G401.6 (cell line): ENCODE data around the gene LXN.
"Not testable (repeated sequence)": the region's sequence is repeated elsewhere in the genome, so short reads cannot be mapped to it uniquely, and the experiment has no call there.

ENCODE experiments used
- FAIRE-seq: peaks from 2 replicates; lab custom pipeline; 2012; peaks lifted over from hg19 to GRCh38; lab: Jason Lieb, UNC

LXN gene, protein sequence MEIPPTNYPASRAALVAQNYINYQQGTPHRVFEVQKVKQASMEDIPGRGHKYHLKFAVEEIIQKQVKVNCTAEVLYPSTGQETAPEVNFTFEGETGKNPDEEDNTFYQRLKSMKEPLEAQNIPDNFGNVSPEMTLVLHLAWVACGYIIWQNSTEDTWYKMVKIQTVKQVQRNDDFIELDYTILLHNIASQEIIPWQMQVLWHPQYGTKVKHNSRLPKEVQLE

DNA sequence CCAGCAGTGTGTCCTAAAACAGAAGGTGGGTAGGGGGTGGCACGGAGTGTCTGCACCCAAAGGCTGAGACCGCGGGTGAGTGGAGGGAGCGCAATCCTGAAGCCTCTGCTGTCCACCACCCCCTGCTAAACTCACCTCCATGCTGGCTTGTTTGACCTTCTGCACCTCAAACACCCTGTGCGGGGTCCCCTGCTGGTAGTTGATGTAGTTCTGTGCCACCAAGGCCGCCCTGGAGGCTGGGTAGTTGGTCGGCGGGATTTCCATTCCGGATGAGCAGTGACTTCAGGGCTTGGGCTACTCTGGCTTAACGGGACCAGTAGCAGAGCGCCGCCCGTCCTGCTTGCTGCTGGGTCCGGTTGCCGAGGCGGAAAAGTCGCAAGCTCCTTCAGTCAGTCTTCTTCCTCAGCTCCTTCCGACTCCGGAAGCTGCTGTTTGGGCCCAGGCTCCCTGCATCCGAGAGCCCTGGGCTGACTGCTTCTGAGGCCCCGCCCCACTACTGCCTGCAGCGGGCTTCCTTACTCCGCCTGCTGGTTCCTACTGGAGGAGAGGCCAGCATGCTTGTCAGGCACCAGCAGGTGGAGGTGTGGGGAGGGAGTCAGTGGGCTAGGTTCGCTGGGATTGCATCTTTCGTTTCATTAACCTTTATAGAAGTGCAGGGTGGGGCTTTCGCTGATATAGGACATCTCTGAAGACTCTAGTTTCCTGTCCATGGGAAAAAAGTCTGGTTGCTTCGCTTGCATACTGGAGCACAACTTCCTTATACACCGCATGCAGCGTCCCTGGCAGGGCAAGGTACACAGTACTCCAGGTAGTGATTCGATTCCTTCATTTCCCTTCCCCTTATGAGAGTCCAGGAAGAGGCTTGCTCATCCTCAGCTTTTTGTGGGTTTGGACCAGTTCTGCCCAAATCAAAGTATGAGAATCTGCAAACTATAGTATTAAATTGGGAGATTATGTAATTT lies at the start of gene LXN:
Gene LXN (minus strand): TSS at position 434 of the 962 bp plus-strand sequence. CDS start 170 bp downstream, at position 264.
- no peak for FAIRE-seq

DNA sequence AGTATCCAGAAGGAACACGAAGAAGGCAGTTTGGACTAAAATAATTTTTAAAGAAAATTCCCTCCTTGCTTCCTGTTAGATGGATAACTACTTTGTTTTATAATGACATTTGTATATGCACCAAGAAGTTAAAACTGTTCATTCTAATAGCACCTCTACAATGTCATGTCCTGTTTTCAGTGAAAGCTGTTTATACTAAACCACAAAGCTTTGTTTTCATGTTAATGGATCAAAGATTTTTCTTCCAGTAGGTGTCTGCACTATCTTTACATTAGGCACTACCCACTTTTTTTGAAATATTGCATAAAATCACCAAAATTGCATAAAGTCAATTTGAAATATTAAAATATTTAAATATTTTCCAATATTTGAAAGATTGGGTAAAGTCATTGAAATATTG lies 49.7 kb upstream of the LXN start:
- no peak for FAIRE-seq

DNA sequence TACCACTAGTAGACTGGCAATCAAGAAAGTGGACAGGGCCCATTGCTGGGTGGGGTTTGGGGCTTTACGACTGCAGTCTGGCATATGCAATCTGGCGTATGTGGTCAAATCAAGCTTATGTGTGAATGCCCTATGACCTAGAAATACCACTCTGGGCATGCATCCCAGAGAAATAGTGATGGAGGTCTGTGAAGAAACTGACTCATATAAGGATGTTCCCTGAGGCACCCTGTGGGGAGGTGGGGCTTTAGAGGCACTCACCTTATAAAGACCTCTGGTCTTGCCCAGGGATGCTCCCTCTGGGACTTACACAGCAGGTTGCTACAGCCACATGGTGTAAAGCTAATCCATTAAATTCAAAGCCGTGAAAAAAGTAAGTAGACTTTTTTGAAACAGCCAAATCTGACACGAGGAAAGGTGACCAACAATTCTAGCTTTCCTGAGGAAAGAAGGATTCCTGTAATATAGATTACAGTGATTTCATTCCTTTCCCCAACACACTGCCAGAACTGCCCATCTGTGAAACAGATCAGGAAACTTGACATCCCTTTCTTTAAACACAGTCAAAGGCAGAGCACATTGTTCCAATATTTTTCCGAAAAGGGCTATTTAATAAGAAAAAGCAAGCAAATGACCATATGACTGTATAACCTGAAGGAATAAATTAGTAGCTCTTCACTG lies 46.2 kb upstream of the LXN start:
- FAIRE-seq: no peak

DNA sequence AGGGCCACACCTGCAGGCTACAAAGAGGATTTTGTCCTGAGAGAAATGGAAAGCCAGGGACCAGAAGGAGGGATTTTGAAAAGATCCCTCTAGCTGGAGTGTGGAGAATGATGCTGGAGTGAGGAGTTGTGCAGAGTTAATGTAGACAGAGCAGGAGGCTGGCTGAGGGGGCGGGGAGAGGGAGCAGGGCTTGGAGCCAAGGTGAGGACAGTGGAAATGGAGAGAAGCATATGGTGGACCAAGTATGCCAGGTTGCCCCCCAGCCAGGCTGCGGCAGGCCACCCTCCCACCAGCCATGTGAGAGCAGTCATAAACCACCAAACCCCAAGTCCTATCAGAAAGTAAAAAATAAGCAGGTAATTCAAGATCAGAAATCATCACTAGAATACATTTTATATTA lies 45.1 kb upstream of the LXN start:
- no peak for FAIRE-seq

DNA sequence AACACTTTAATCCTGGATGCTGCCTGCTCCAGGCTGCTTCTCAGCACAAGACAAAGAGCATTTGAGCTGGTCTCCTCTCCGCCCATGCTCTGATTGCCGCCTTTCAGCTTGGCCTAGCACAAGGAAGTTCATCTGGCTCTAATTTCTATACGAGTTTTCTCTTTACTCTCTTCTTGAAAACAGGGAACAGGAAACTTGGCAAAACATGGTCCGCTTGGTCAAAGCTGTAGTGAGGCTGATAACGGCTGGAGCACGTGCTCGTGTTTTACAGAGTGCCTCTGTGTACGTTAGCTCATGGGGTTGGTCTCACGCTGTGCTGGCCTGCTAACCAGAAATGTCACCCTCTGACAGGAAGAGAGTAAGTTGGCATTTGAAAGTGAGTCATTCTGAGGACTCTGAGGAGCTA lies 40.6 kb upstream of the LXN start:
- no peak for FAIRE-seq

DNA sequence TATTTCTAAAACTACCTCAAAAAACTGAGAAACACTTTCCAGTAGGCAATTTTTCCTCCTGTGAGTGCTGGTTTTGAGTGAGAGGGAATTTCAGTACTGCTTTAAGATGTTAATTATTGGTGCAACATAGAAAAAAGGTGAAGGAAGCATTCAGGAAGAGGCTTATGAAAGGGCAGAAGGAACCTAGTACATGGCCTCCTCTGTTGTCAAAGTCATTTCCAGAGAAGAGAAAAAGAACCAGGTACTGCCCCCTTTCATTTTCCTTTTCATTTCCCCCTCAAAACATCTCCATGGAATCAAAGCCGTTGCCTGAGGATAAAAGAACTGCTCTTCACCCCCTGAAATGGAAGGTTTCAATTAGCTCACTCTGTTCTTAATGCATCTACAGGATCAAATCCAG lies 40.0 kb upstream of the LXN start:
- no peak for FAIRE-seq

DNA sequence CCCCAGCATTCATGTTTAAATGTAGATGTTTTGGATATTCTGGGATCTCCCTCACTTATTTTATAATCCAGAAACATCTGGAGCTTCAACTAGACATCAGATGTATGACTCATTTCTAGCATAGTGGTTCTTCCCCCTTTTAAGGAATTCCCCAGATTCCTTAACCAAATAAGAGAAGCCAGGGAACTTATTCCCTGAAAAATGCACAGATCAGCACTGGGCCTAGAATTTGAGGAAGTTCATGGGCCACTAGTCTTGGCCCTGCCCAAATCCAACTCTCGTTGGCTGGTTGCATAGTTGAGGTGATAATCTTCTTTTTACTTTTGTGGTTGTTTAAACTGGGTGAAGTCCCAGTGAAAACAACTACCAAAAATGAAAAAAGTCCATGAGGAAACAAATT lies 39.4 kb upstream of the LXN start:
- no peak for FAIRE-seq

DNA sequence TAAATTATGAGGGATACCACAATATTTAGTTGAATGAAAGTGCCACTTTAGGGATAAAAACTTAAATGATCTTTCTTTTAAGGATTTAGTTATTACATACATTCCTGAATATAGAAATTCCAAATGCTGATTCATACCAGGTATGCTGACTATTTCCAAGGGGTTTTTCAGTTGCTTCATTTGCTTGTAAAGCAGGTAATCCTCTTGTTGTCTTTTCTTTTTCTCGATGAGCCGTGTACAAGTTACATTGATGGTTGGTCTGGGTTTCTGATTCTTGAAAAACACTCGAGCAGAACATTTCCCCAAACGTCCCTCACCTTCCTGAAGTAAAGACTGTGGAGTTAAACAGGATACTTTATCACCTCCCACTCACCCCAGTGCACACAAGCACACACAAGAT lies 38.2 kb upstream of the LXN start:
- FAIRE-seq: no peak

DNA sequence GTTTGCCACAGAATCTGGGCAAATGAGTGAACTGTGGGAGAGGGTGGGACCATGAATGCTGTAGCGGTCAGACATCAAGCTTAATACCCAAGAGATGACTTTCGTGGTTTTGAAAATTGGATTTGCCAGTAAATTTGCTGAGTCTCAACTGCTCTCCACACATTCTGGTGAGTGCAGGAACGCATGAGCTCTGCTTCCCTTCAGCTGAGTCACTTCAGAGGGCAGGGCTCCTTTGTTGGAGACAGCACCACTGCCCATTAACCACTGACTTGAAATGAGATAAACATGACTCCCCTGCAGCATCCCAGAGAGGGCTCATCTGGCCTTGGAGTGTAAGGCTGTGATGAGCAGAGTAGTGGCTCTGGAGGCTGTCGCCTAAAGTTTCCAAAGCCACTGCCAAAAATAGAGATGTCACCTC lies 37.2 kb upstream of the LXN start:
- no peak for FAIRE-seq

DNA sequence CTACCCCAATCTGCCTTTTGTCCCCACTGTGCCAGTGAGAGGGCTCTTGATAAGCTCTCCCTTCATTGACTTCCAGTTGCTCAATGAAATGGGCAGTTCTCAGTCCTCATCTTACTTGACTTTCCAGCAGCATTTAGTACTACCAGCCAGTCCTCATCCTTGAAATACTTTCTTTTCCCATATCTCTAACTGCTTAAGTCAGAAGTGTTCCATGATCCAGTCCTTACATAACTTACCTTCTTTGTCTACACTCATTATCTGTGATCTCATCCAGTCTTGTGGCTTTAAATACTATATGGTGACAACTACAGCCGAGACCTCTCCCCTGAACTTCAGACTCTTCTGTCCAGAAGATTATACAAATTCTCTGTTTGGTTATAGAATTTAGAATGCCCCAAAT lies 31.1 kb upstream of the LXN start:
- no peak for FAIRE-seq

DNA sequence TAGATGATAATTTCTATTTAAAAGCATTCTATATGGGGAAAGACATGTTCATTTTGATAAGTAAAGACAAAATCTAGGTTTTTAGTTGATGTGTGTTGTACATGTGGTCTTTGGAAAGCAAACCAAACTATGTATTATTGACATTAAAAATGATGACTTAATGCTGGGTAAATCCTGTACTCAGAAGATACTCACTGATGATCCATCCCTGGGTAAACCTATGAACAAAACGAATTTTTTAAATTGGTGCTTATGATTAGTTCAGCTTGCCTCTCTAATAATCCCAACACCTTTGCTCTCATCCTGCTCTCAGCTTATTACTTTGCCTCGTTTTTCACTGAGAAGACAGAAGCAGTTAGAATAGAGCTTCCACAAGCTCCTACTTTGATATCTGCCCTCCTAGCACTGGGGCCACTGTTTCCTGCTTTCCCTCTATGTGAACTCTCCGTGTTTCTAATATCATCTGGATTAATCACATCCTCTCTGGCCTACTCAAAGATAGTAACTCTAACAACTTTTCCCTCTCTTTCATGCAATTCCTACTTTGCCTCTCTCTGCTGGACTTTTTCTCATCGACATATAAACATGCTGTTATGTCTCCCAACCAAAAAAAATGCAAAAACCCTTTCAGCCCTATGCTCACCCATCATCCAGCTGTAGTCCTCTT lies 30.5 kb upstream of the LXN start:
- FAIRE-seq: no peak

DNA sequence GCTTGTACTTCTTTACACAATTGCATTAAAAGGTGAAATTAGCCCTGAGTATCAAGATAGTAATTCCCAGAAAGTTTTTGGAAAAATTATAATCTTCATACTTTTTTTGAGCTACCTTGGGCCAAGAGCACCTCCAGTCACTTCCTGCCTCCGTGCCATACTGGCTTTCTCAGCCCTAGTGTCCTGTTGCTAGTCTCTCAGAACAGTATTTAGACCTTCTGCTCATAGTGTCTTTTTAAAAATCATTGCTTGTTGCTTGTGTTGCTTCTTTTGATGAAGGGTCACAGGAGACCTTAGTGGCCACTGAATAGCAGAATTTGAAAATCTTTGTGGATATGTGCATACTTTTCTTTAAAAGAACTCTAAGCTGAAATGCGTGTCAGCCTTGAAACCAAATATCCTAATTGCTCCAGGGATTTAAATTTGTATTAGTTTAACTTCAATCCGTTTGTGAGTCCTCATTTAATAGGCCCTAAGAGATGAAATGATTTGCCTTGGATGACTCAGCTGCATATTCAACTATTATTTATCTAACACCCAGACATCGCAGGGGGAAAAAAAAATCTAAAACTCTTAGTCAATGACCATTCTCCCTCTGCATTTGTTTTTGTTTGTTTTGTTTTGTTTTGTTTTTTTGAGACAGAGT lies 29.1 kb upstream of the LXN start:
- FAIRE-seq: no peak

DNA sequence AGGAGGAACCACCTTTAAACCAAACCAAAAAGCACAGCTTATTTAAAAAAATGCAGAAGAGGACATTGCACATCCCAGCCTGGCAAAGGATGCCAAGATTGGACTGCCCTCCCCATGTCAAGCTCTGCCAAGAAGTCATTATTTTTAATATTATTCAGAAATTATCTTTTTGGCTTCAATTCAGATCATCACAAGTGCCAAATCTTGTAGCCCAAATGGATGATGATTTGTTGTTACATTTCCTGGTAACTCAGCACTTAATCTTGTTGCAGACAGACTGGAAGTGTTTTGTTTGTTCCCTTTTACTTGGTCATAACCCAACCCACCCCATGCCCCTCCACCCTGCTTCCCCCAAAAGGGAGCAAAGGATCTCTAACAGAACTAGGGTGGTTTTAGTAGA lies 28.1 kb upstream of the LXN start:
- FAIRE-seq: no peak

DNA sequence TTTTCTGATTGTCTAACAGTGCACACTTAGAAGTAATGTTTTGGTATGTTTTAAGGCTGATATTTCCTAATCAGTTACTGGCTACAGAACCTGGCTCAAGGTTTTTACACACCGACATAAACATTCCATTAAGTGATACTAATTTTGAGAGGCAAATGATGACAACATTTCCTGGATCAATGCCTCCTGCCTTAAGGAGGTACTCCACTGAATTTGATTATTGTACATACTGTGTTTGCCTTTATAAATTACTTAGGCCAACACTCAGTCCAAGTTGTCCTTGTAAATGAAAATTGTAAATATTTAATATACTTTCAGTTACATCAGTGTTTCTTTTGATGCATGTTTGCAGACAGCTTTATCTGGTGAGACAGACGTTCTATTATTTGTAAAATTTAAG lies 24.2 kb upstream of the LXN start:
- FAIRE-seq: no peak

DNA sequence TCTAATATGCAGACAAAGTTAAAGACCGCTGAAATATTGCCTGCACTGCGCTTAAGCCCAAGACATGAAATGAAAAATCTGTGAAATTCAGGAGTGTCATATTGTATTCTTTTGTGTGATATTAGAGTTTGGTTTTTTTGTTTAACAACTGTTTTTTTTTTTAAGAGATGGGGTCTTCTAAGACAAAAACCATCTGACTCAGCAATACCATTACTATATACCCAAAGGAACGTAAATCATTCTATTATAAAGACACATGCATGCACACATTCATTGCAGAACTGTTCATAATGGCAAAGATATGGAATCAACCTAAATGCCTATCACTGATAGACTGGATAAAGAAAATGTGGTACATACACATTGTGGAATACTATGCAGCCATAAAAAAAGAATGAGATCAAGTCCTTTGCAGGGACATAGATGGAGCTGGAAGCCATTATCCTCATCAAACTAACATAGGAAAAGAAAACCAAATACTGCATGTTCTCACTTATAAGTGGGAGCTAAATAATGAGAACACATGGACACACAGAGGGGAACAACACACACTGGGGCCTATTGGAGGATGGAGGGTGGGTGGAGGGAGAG lies 21.5 kb upstream of the LXN start:
- FAIRE-seq: not testable (repeated sequence)

DNA sequence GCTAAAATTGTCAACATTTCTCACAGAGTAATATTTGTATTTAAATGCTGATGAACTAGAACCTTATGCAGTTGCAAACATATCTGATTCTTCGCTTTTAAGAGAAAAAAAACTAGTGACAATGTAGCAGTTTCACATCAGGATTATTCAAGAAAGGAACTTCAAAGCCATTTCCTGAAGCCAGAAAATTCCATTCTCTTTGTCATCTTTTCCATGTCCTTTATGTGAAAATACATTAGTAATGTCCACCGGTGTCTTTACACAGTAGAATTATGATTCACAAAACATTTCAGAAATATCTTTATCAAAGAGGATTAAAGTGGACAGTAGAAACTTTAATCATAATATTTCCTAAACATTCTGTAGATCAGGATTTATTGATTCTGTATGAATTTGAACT lies 12.7 kb upstream of the LXN start:
- no peak for FAIRE-seq

DNA sequence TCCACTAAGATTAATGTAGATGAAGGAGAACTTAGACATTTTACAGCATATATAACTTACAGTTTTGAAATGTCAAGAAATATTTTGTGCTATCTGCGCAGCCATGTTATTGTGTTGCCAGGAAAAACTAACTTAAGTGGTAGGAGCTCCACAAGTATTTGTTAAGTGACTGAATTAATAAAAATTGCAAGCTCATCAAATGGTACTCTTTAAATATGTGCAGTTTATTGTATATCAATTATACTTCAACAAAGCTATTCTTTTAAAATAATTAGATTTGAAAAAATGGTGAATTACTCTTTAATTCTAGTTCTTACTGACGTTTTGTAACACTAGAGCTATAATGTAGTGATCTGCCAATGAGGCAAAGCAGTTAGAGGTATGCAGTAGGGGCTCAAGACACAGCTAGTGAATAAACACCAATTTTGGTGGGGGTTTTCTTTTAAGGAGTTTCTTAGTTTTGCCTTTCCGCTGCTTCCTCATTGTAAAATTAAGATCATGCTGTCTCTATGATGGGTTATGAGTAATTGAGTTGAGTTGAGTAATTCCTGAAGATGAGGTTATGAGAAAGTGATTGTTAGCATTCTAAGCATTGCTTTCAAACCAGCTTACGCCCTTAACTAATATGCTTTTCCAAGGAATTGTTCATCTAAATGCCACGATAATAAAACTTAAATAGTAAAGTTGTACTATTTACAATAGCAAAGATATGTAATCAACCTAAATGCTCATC lies 10.9 kb upstream of the LXN start:
- FAIRE-seq: no peak

DNA sequence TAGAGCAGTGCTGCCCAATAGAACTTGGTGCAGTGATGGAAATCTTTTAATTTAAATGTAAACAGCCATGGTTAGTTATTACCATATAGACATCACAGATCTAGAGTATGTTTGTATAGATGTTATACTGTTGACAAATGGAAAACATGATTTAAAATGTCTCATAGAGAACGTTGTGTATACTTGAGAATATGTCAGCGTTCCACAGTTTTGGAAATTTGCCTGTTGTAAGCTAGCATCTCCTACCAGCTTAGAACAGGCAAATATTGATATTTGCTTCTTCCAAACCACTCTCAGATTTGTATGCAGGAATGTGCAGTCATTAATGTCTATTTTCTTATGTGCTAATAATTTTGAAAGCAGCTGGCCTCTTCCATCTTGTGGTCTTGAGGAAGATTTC lies 8.4 kb upstream of the LXN start:
- no peak for FAIRE-seq

DNA sequence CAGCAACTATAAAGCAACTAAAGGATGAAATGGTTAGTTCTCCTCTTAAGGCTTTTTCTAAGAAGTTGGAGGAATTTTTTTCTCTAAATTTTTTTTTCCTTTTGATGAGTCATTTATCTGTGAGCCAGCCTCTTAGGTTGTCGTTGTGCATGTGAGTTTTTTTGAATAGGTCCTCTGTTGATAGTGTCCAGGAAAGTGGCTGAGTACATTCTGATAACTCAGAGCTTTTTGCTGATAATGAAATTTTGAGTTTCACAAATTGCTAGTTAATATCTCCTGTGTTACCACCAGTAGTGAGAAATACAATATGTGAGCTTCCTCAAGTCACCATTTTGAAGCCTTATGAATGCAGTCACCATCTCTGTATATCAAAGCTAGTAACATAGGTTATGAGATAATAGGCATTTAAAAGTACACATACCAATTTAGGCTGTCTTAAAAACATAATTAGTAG lies 7.1 kb upstream of the LXN start:
- no peak for FAIRE-seq

DNA sequence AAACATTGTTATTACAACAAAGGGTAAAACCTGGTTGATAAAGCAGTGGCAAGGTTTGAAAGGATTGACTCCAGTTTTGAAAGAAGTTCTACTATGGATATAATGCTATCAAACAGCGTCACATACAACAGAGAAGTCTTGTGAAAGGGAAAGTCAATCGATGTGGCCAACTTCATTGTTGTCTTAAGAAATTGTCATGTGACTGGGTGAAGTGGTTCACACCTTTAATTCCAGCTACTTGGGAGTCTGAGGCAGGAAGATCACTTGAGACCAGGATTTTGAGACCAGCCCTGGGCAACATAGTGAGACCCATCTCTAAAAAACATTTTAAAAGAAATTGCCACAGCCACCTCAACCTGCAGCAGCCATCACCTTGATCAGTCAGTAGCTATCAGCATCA lies 6.2 kb upstream of the LXN start:
- no peak for FAIRE-seq

DNA sequence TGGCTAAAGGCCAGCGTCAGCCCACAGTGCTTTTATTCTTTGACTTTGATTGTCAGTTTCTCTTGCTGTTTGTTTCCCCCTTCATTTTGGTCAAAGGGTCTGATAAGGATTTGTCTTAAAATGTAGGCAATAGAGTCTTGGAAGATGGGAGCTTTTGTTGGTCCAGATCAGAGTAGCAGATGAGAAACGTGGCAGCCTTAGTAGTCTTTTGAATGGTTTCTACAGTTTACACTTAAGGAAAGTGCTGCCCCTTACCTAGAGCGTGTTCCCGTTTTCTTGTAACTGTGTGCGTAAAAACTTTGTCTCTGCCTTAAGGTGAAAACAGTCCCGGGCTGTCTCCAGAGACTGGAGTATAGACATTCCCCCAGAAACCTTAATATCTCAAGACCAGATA lies 630 bp downstream of the LXN start:
- FAIRE-seq: no peak
